ENCODE results near the gene KIF3C. TPM values are rescaled to one million over a fixed set of nuclear protein-coding genes. Genes with fewer than 3 reads are reported as not detected.

The KIF3C gene
- total and polyA plus RNA-seq, 2 experiments from 2014 or later = 8.4 to 10.9 TPM

GRCh38 chr2:25966531-25967270, 15.6 kb downstream of the KIF3C start:
- Histone ChIP-seq H3K27me3 (no peaks in the 10 kb centered on the region), H3K4me3 (no peak overlapping the region), H2AFZ (no peak overlapping the region), H3K4me1 (ENCODE audit: insufficient read depth) (no peaks in the 10 kb centered on the region), H3K36me3 (replicated peaks; ENCODE audit: insufficient read depth, low read depth) (no peaks in the 10 kb centered on the region), H3K4me2 (no peak overlapping the region), H3K79me2 (no peaks in the 10 kb centered on the region), H3K27ac (no peak overlapping the region), H4K20me1 (ENCODE audit: insufficient read depth, poor library complexity, severe bottlenecking) (no peaks in the 10 kb centered on the region), H3K9me3 (ENCODE audit: low read depth) (no peaks in the 10 kb centered on the region), H3K9me2 (replicated peaks; ENCODE audit: insufficient read depth) (no peaks in the 10 kb centered on the region)
- DNase-seq (ENCODE audit: low spot score) = no peak
- no peak for TF ChIP-seq EZH2phosphoT487 (IDR thresholded peaks at IDR 0.05; ENCODE audit: low read depth, severe bottlenecking, unreplicated experiment)
- no peak for TF ChIP-seq EZH2 (IDR thresholded peaks at IDR 0.05; ENCODE audit: borderline replicate concordance)
- TF ChIP-seq CTCF (IDR thresholded peaks at IDR 0.05; ENCODE audit: poor library complexity) = no peak
- WGBS (ENCODE audit: low lambda C conversion rate, missing lambda C conversion rate) = 66% methylated on average over 7 of the region's 7 CpGs

- H3K4me1 ChIP-seq (ENCODE audit: insufficient read depth) = no peaks in the 10 kb centered on the region
- no peaks in the 10 kb centered on the region for H3K9me3 ChIP-seq (ENCODE audit: low read depth)
- H3K36me3 ChIP-seq (replicated peaks; ENCODE audit: insufficient read depth, low read depth) = no peaks in the 10 kb centered on the region
- no peak overlapping the region for H2AFZ ChIP-seq
- H3K9me2 ChIP-seq (replicated peaks; ENCODE audit: insufficient read depth) = no peaks in the 10 kb centered on the region
- no peaks in the 10 kb centered on the region for H3K79me2 ChIP-seq
- no peak overlapping the region for H3K27ac ChIP-seq
- no peak overlapping the region for H3K4me2 ChIP-seq
- H4K20me1 ChIP-seq (ENCODE audit: insufficient read depth, poor library complexity, severe bottlenecking) = no peaks in the 10 kb centered on the region
- H3K27me3 ChIP-seq = no peaks in the 10 kb centered on the region
- no peak overlapping the region for H3K4me3 ChIP-seq
- no peak for DNase-seq (ENCODE audit: low spot score)
- 66% methylated on average over 7 of the region's 7 CpGs for WGBS (ENCODE audit: low lambda C conversion rate, missing lambda C conversion rate)
- TF ChIP-seq EZH2phosphoT487 (IDR thresholded peaks at IDR 0.05; ENCODE audit: low read depth, severe bottlenecking, unreplicated experiment) = no peak
- no peak for TF ChIP-seq CTCF (IDR thresholded peaks at IDR 0.05; ENCODE audit: poor library complexity)
- no peak for TF ChIP-seq EZH2 (IDR thresholded peaks at IDR 0.05; ENCODE audit: borderline replicate concordance)
Observed at GRCh38 chr2:25964891-25965290, 17.4 kb downstream of the KIF3C start.

GRCh38 chr2:25960920-25961319, 21.4 kb downstream of the KIF3C start:
- no peak overlapping the region for H3K27ac ChIP-seq

More at GRCh38 chr2:25960920-25961319, 21.4 kb downstream of the KIF3C start:
- H3K79me2 ChIP-seq = no peaks in the 10 kb centered on the region
- 95% methylated on average over 2 of the region's 2 CpGs for WGBS (ENCODE audit: low lambda C conversion rate, missing lambda C conversion rate)
- no peak overlapping the region for H2AFZ ChIP-seq
- H3K36me3 ChIP-seq (replicated peaks; ENCODE audit: insufficient read depth, low read depth) = no peaks in the 10 kb centered on the region
- no peak overlapping the region for H3K4me3 ChIP-seq
- DNase-seq (ENCODE audit: low spot score) = no peak
- no peaks in the 10 kb centered on the region for H3K9me3 ChIP-seq (ENCODE audit: low read depth)
- H3K4me2 ChIP-seq = no peak overlapping the region
- no peaks in the 10 kb centered on the region for H3K4me1 ChIP-seq (ENCODE audit: insufficient read depth)
- no peaks in the 10 kb centered on the region for H3K9me2 ChIP-seq (replicated peaks; ENCODE audit: insufficient read depth)
- H3K27me3 ChIP-seq = no peaks in the 10 kb centered on the region
- H4K20me1 ChIP-seq (ENCODE audit: insufficient read depth, poor library complexity, severe bottlenecking) = no peaks in the 10 kb centered on the region
- TF ChIP-seq EZH2 (IDR thresholded peaks at IDR 0.05; ENCODE audit: borderline replicate concordance) = no peak
- no peak for TF ChIP-seq EZH2phosphoT487 (IDR thresholded peaks at IDR 0.05; ENCODE audit: low read depth, severe bottlenecking, unreplicated experiment)
- no peak for TF ChIP-seq CTCF (IDR thresholded peaks at IDR 0.05; ENCODE audit: poor library complexity)

Data from hepatocyte (in vitro differentiated cells).